ENCODE results near the gene SIN3B. TPM values are rescaled to one million over a fixed set of nuclear protein-coding genes. Genes with fewer than 3 reads are reported as not detected.

The SIN3B gene
- total RNA-seq, 4 donors from 2014 or later, result 75.2 to 152 (median 86.3) TPM

- H3K4me3 ChIP-seq, result peak overlapping the region; percentile 35 to 56 (median 44)
- 3% methylated on average over 32 to 55 of the region's 66 CpGs for WGBS, 2 donors
- no peak for DNase-seq (ENCODE audit: low spot score in 2 of 2)
- peaks cover 0 to 25% (median 13%) of the 10 kb centered on the region in 4 donors for H3K4me1 ChIP-seq
- peak overlapping the region; percentile 22 to 85 (median 66) for H3K27ac ChIP-seq
- no peaks in the 10 kb centered on the region for H3K36me3 ChIP-seq
- H3K27me3 ChIP-seq, result no peaks in the 10 kb centered on the region
- TF ChIP-seq, protein P1, sequence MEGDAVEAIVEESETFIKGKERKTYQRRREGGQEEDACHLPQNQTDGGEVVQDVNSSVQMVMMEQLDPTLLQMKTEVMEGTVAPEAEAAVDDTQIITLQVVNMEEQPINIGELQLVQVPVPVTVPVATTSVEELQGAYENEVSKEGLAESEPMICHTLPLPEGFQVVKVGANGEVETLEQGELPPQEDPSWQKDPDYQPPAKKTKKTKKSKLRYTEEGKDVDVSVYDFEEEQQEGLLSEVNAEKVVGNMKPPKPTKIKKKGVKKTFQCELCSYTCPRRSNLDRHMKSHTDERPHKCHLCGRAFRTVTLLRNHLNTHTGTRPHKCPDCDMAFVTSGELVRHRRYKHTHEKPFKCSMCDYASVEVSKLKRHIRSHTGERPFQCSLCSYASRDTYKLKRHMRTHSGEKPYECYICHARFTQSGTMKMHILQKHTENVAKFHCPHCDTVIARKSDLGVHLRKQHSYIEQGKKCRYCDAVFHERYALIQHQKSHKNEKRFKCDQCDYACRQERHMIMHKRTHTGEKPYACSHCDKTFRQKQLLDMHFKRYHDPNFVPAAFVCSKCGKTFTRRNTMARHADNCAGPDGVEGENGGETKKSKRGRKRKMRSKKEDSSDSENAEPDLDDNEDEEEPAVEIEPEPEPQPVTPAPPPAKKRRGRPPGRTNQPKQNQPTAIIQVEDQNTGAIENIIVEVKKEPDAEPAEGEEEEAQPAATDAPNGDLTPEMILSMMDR (IDR thresholded peaks at IDR 0.05), result no peak
- TF ChIP-seq EP300 (IDR thresholded peaks at IDR 0.05), result peak in 1 of 2 donors; percentile 28
- H3K9me3 ChIP-seq, result no peaks in the 10 kb centered on the region
Observed at GRCh38 chr19:16896146-16897028, 67.2 kb downstream of the SIN3B start.

DNA sequence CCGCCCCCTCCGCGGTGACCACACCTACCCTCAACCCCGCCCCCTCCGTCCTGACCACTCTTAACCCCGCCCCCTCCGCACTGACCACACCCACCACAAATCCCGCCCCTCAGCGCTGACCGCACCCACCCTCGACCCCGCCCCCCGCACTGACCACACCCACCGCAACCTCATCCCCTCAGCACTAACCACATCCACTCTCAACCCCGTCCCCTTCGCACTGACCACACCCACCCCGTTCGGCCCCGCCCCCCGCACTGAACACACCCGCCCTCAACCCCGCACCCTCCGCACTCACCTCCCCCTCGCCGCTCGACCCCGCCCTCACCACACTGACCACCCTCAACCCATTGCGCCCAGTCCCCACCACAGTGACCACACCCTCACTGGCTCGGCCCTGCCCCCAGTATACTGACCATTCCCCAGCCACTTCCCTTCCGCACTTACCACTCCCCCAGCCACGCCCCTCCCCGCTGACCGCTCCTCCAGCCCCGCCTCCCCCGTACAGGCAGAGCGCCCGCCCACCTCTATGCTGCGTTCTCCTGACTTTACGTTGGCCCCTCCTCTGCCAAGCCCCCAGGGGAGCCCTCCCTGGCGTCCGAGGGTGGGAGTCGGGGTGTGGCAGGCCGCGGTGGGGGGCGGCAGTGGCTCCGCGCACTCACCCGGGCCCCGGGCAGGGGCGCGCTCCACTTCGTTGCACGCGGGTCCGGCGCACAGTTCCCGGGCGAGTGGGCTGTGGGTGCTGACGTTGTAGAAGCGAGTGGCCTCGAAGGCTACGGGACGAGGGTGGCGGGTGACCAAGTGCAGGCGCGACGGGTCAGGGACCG is 68.0 kb downstream of the SIN3B start:
- 2% methylated on average over 39 to 54 of the region's 68 CpGs for WGBS, 2 donors
- TF ChIP-seq POLR2A (IDR thresholded peaks at IDR 0.05), result peak in 1 of 2 donors; percentile 27
- TF ChIP-seq, protein P1 (IDR thresholded peaks at IDR 0.05), result peak in 1 of 5 experiments; percentile 8
- peak in 1 of 2 donors; percentile 80 for TF ChIP-seq EP300 (IDR thresholded peaks at IDR 0.05)
- peaks cover 0 to 25% (median 13%) of the 10 kb centered on the region in 4 donors for H3K4me1 ChIP-seq
- no peaks in the 10 kb centered on the region for H3K27me3 ChIP-seq
- H3K9me3 ChIP-seq, result no peaks in the 10 kb centered on the region
- H3K27ac ChIP-seq, result peak overlapping the region; percentile 67 to 85 (median 80)
- no peaks in the 10 kb centered on the region for H3K36me3 ChIP-seq
- peak; percentile 89 to 97 for DNase-seq (ENCODE audit: low spot score in 2 of 2)
- peak overlapping the region; percentile 50 to 68 (median 57) for H3K4me3 ChIP-seq

GRCh38 chr19:16897856-16898161 is 68.6 kb downstream of the SIN3B start:
- TF ChIP-seq EP300 (IDR thresholded peaks at IDR 0.05), result no peak
- TF ChIP-seq, protein P1 (IDR thresholded peaks at IDR 0.05), result peak in 1 of 5 experiments; percentile 0
- Histone ChIP-seq H3K4me3 (peak overlapping the region; percentile 50 to 68 (median 57)), H3K27ac (peak overlapping the region; percentile 67 to 84 (median 80)), H3K36me3 (no peaks in the 10 kb centered on the region), H3K4me1 (peaks cover 0 to 25% (median 13%) of the 10 kb centered on the region in 4 donors), H3K9me3 (no peaks in the 10 kb centered on the region), H3K27me3 (no peaks in the 10 kb centered on the region)
- 14 to 16% methylated on average over 21 to 30 of the region's 30 CpGs for WGBS, 2 donors
- no peak for DNase-seq (ENCODE audit: low spot score in 2 of 2)

GRCh38 chr19:16898361-16899015 is 69.3 kb downstream of the SIN3B start:
- H3K27me3 ChIP-seq, result no peaks in the 10 kb centered on the region
- no peaks in the 10 kb centered on the region for H3K36me3 ChIP-seq
- no peak for DNase-seq (ENCODE audit: low spot score in 2 of 2)
- no peak overlapping the region for H3K4me3 ChIP-seq
- TF ChIP-seq POLR2A (IDR thresholded peaks at IDR 0.05) (no peak), EP300 (IDR thresholded peaks at IDR 0.05) (no peak)
- TF ChIP-seq, protein P1 (IDR thresholded peaks at IDR 0.05), result no peak
- 85 to 88% methylated on average over 12 of the region's 12 CpGs for WGBS, 2 donors
- H3K4me1 ChIP-seq, result peaks cover 0 to 25% (median 11%) of the 10 kb centered on the region in 4 donors
- no peaks in the 10 kb centered on the region for H3K9me3 ChIP-seq
- peak overlapping the region in 1 of 4 donors; percentile 83 for H3K27ac ChIP-seq
